ENCODE measurements around the gene HID1. TPM values are rescaled to one million over a fixed set of nuclear protein-coding genes. Genes with fewer than 3 reads are reported as not detected.

Gene HID1
- total RNA-seq, 1 donor from 2014 or later, result 3.5 TPM

GRCh38 chr17:75005291-75005690 is 32.7 kb upstream of the HID1 start:
- H3K79me2 ChIP-seq (ENCODE audit: low read depth), result no peaks in the 10 kb centered on the region
- no peak overlapping the region for H2AFZ ChIP-seq (replicated peaks)
- H3K4me2 ChIP-seq, result no peak overlapping the region
- Mint-ChIP-seq H3K27me3 (ENCODE audit: insufficient read depth, low read depth) (peaks cover 2% of the 10 kb centered on the region), H3K9me3 (no peaks in the 10 kb centered on the region), H3K27ac (no peak overlapping the region), H3K4me1 (no peaks in the 10 kb centered on the region), H3K36me3 (peaks cover 17% of the 10 kb centered on the region), H3K4me3 (no peak overlapping the region)
- H3K9ac ChIP-seq, result no peak overlapping the region
- H3K4me3 ChIP-seq, result no peak overlapping the region
- no peaks in the 10 kb centered on the region for H3K36me3 ChIP-seq
- no peaks in the 10 kb centered on the region for H3K9me3 ChIP-seq (ENCODE audit: low read depth)
- no peaks in the 10 kb centered on the region for H3F3A ChIP-seq (ENCODE audit: low read depth)
- no peak for DNase-seq (ENCODE audit: low spot score)
- no peaks in the 10 kb centered on the region for H3K27me3 ChIP-seq
- no peaks in the 10 kb centered on the region for H4K20me1 ChIP-seq (ENCODE audit: low read depth)
- H3K4me1 ChIP-seq, result no peaks in the 10 kb centered on the region
- H3K27ac ChIP-seq, result no peak overlapping the region
- TF ChIP-seq EZH2 (IDR thresholded peaks at IDR 0.05) (no peak), EZH2phosphoT487 (IDR thresholded peaks at IDR 0.05) (no peak), CTCF (IDR thresholded peaks at IDR 0.05) (no peak)

GRCh38 chr17:75004371-75004770 is 31.8 kb upstream of the HID1 start:
- H3K4me3 ChIP-seq, result no peak overlapping the region

GRCh38 chr17:75003957-75004355 is 31.4 kb upstream of the HID1 start:
- Histone ChIP-seq H3K79me2 (ENCODE audit: low read depth) (no peaks in the 10 kb centered on the region), H3K36me3 (no peaks in the 10 kb centered on the region), H3K4me1 (no peaks in the 10 kb centered on the region), H3K9ac (no peak overlapping the region), H3K4me3 (no peak overlapping the region), H2AFZ (replicated peaks) (no peak overlapping the region), H4K20me1 (ENCODE audit: low read depth) (no peaks in the 10 kb centered on the region), H3K4me2 (no peak overlapping the region), H3K9me3 (ENCODE audit: low read depth) (no peaks in the 10 kb centered on the region), H3K27ac (no peak overlapping the region), H3F3A (ENCODE audit: low read depth) (no peaks in the 10 kb centered on the region), H3K27me3 (no peaks in the 10 kb centered on the region)
- Mint-ChIP-seq H3K4me3 (no peak overlapping the region), H3K27ac (no peak overlapping the region), H3K9me3 (no peaks in the 10 kb centered on the region), H3K27me3 (ENCODE audit: insufficient read depth, low read depth) (peaks cover under 1% of the 10 kb centered on the region), H3K4me1 (no peaks in the 10 kb centered on the region), H3K36me3 (peaks cover 17% of the 10 kb centered on the region)
- TF ChIP-seq EZH2 (IDR thresholded peaks at IDR 0.05) (no peak), CTCF (IDR thresholded peaks at IDR 0.05) (no peak), EZH2phosphoT487 (IDR thresholded peaks at IDR 0.05) (no peak)
- no peak for DNase-seq (ENCODE audit: low spot score)

More at GRCh38 chr17:75004371-75004770, 31.8 kb upstream of the HID1 start:
- H3K9ac ChIP-seq, result no peak overlapping the region
- no peaks in the 10 kb centered on the region for H3K4me1 Mint-ChIP-seq
- H3K9me3 Mint-ChIP-seq, result no peaks in the 10 kb centered on the region
- H3K4me3 Mint-ChIP-seq, result no peak overlapping the region
- no peaks in the 10 kb centered on the region for H3K79me2 ChIP-seq (ENCODE audit: low read depth)
- no peaks in the 10 kb centered on the region for H4K20me1 ChIP-seq (ENCODE audit: low read depth)
- peaks cover 17% of the 10 kb centered on the region for H3K36me3 Mint-ChIP-seq
- DNase-seq (ENCODE audit: low spot score), result no peak
- no peaks in the 10 kb centered on the region for H3K9me3 ChIP-seq (ENCODE audit: low read depth)
- H3F3A ChIP-seq (ENCODE audit: low read depth), result no peaks in the 10 kb centered on the region
- no peak overlapping the region for H3K4me2 ChIP-seq
- no peak overlapping the region for H3K27ac ChIP-seq
- no peaks in the 10 kb centered on the region for H3K36me3 ChIP-seq
- peaks cover 2% of the 10 kb centered on the region for H3K27me3 Mint-ChIP-seq (ENCODE audit: insufficient read depth, low read depth)
- no peak overlapping the region for H2AFZ ChIP-seq (replicated peaks)
- TF ChIP-seq EZH2phosphoT487 (IDR thresholded peaks at IDR 0.05) (no peak), EZH2 (IDR thresholded peaks at IDR 0.05) (no peak), CTCF (IDR thresholded peaks at IDR 0.05) (no peak)
- H3K4me1 ChIP-seq, result no peaks in the 10 kb centered on the region
- H3K27ac Mint-ChIP-seq, result no peak overlapping the region
- H3K27me3 ChIP-seq, result no peaks in the 10 kb centered on the region
